Choroid plexus epithelial cell (primary cell): ENCODE measurements around the gene FAM149B1.

ENCODE experiments used
- DNase-seq: peaks from one replicate; pipeline ENCODE4 v3.0.0-alpha.2; 2010; ENCODE audit warnings: low read depth
- H3K4me3 ChIP-seq: 2 replicates; pipeline ENCODE4 v1.5.1; 2011; ENCODE audit warnings: low read depth, mild to moderate bottlenecking, control low read depth, low read length, moderate library complexity
- CTCF ChIP-seq: conservative IDR thresholded peaks from 2 replicates; pipeline ENCODE4 v1.5.1; 2011; ENCODE audit warnings: low read depth, mild to moderate bottlenecking, control low read depth, inconsistent platforms, low read length, moderate library complexity

Gene FAM149B1

GRCh38 chr10:73215749-73216148 is 47.8 kb downstream of the FAM149B1 start:
- TF ChIP-seq CTCF, result no peak
- DNase-seq, result no peak
- no peak overlapping the region for H3K4me3 ChIP-seq

DNA sequence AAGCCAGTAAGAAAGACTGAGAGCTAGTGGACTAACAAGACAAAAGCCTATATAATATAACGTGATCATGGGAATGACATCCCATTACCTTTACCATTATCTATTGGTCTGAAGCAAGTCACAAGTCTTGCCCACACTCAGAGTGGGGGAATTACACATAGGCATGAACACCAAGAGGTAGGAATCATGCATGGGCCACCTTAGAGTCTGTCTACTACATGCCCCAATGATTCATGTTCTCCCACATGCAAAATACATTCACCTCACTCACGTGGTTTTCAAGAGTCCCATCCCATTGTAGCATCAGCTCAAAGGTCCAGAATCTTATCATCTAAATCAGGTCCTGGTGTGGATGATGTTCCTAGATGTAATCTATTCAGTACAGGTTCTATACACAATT is 49.7 kb downstream of the FAM149B1 start:
- no peak overlapping the region for H3K4me3 ChIP-seq
- DNase-seq, result no peak
- no peak for TF ChIP-seq CTCF

DNA sequence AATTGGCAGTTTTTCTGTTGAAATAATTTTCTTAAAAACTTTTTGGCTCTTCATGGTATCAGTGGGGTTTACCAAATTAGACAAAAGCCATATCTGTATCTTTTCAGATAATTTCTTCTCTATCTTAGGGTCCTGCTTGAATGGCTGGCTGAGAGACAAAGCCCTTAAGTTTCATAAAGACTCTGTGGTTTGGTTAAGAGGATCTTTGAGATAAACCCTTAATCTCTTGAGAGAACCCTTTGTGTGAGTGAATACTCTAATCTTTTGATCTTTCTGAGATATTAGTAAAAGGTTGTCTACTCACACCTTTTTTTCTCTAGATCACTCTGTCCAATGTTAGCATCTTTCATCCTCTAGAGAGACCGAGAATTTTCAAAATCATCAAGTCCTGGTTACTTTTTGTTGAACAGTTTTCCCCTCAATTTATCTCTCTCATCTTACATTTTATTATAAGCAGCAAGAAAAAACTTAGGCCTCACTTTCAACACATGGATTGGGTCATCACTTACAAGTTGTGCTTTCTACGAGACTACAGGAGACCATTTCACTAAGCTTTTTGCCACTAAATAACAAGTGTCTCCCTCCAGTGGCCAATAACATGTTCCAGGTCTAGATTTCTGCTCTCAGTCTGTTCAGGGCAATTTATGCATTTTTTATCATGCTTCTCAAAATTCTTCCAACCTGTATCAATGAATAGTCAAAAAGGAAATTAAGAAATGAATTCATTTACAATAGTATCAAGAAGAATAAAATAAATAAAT is 50.7 kb downstream of the FAM149B1 start:
- DNase-seq, result peak; percentile 68
- TF ChIP-seq CTCF, result peak; percentile 65
- H3K4me3 ChIP-seq, result no peak overlapping the region

DNA sequence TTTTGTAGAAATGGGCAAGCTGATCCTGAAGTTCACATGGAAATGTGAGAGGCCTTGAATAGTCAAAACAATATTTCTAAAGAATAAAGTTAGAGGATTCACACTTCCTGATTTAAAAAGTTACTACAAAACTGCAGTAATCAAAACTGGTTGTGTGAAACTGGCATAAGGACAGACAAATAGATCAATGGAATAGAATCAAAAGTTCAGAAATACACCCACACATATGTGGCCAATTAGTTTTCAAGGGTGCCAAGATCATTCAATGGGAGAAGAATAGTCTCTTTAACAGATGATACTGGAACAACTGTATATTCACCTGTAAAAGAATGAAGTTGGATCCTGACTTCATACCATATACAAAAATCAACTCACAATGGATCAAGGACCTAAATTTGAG is 51.5 kb downstream of the FAM149B1 start:
- no peak overlapping the region for H3K4me3 ChIP-seq
- no peak for DNase-seq
- TF ChIP-seq CTCF, result no peak

DNA sequence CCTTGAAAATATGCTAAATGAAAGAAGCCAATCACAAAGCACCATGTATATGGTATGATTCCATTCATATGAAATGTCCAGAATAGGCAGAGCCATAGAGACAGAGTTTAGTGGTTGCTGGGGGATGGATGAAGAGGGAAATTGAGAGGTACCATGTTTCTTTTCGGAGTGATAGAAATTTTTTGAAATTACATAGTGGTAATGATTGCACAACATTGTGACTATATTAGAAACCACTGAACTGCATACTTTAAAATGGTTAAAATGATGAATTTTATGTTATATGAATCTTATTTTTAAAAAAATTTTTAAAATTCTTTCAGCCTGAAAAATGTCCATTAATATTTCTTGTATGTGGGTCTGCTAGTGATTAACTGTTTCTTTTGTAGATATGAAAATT is 53.1 kb downstream of the FAM149B1 start:
- no peak for TF ChIP-seq CTCF
- DNase-seq, result no peak
- no peak overlapping the region for H3K4me3 ChIP-seq

- no peak overlapping the region for H3K4me3 ChIP-seq
- no peak for TF ChIP-seq CTCF
- no peak for DNase-seq
Measured at GRCh38 chr10:73225518-73225917, 57.6 kb downstream of the FAM149B1 start.

- no peak overlapping the region for H3K4me3 ChIP-seq
- DNase-seq, result no peak
- TF ChIP-seq CTCF, result no peak
Measured at GRCh38 chr10:73226663-73227062, 58.7 kb downstream of the FAM149B1 start.
